Sigmoid colon (tissue), 7 donors: ENCODE results near the gene SPOCK1. TPM values are rescaled to one million over a fixed set of nuclear protein-coding genes. Genes with fewer than 3 reads are reported as not detected.

Experiments used
- DNase-seq: peaks from one replicate; pipeline ENCODE4 v3.0.0-alpha.2; 2019
- H3K27ac ChIP-seq, 4 donors: fragments of 200-600 bp; sonication (generic); one replicate each; pipeline ENCODE4 v1.5.1; 2016 to 2019; ENCODE audit warnings: mild to moderate bottlenecking in 1 of 4
- H3K27me3 ChIP-seq, 3 donors: fragments of 200-600 bp; sonication (generic); one replicate each; pipeline ENCODE4 v1.5.1; 2019; ENCODE audit warnings: mild to moderate bottlenecking in 1 of 3
- H3K36me3 ChIP-seq, 4 donors: fragments of 200-600 bp; sonication (generic); one replicate each; pipeline ENCODE4 v1.5.1; 2016 to 2019
- H3K4me1 ChIP-seq, 4 donors: fragments of 200-600 bp; sonication (generic); one replicate each; pipeline ENCODE4 v1.5.1; 2017 to 2019
- H3K4me3 ChIP-seq, 4 donors: fragments of 200-600 bp; sonication (generic); one replicate each; pipeline ENCODE4 v1.5.1; 2017 to 2019; ENCODE audit warnings: mild to moderate bottlenecking in 2 of 4, moderate library complexity in 1 of 4
- H3K9me3 ChIP-seq, 4 donors: fragments of 200-600 bp in 3 of 4; sonication (generic) in 3 of 4; one replicate each; pipeline versions ENCODE4 v1.5.1 to v1.6.1; 2013 to 2019
- EP300 ChIP-seq, 4 donors: sonication (generic); formaldehyde crosslinking; IDR thresholded peaks; one replicate each; pipeline ENCODE4 v1.6.1; 2017; ENCODE audit warnings: antibody characterized with exemption in 4 of 4
- POLR2A ChIP-seq, 2 donors: fragments of 450-650 bp; IDR thresholded peaks; one replicate each; pipeline ENCODE4 v1.6.1; 2016; ENCODE audit warnings: antibody characterized with exemption in 2 of 2, mild to moderate bottlenecking in 2 of 2, moderate library complexity in 2 of 2
- POLR2AphosphoS5 ChIP-seq, 4 donors: sonication (generic); formaldehyde crosslinking; IDR thresholded peaks; one replicate each; pipeline ENCODE4 v1.6.1; 2017; ENCODE audit warnings: antibody characterized with exemption in 4 of 4
- WGBS, 2 donors: extraction: QIAGEN DNeasy Blood & Tissue Kit; methylation state at CpG; one replicate each; pipeline ENCODE4 v1.1.7; 2013; 5-methylcytosine and 5-hydroxymethylcytosine counted together
- intact Hi-C: fragments of 100-400 bp; cut with DNase I; formaldehyde crosslinking; loops from one replicate; pipeline ENCODE4 v1.15.1; 2023
- polyA plus RNA-seq, 3 donors: library from polyadenylated mRNA; stranded (reverse); fragments of 200-250 nt; gene quantifications; one replicate each; pipeline ENCODE4 v1.2.3, GENCODE V29; 2013
- total RNA-seq, 4 donors: library from RNA; depleted of rRNA; stranded (reverse); fragments of >200 nt; gene quantifications; one replicate each; pipeline ENCODE4 v1.1.0, GENCODE V29; 2016
- TF ChIP-seq, protein P1 (sequence below), 4 experiments: fragments of 450-650 bp in 3 of 4; fragments of 200-600 bp in 1 of 4; IDR thresholded peaks; one replicate each; pipeline ENCODE4 v1.5.1; 2016 to 2019; ENCODE audit warnings: antibody characterized with exemption in 4 of 4, mild to moderate bottlenecking in 3 of 4, moderate library complexity in 2 of 4
- donor health status: healthy with polysubstance abuse.
- donor health status: Bipolar disorder and iron deficiency.
- donor health status: healthy.

Gene SPOCK1
- total and polyA plus RNA-seq, 7 donors: 2.4 to 104 (median 33.4) TPM

DNA sequence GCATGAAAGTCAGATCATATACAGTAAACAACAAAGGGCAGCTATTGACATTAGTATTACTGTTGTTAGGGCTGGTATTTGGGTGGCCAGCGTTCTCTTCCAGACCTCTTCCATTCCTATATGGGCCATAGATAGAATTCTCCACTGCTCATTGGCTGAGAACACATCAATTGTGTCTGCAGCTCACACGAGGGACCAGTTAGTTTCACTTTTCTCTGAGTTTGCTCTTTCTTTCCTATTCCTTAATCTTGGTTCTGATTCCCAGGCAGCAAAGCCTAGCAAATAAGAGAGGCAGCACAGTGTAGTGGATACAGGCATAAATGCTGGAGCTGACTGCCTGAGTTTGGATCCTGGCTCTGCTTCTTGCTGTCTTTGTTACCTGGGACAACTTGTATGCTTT lies 476.4 kb downstream of the SPOCK1 start:
- no peak for DNase-seq
- TF ChIP-seq, protein P1, sequence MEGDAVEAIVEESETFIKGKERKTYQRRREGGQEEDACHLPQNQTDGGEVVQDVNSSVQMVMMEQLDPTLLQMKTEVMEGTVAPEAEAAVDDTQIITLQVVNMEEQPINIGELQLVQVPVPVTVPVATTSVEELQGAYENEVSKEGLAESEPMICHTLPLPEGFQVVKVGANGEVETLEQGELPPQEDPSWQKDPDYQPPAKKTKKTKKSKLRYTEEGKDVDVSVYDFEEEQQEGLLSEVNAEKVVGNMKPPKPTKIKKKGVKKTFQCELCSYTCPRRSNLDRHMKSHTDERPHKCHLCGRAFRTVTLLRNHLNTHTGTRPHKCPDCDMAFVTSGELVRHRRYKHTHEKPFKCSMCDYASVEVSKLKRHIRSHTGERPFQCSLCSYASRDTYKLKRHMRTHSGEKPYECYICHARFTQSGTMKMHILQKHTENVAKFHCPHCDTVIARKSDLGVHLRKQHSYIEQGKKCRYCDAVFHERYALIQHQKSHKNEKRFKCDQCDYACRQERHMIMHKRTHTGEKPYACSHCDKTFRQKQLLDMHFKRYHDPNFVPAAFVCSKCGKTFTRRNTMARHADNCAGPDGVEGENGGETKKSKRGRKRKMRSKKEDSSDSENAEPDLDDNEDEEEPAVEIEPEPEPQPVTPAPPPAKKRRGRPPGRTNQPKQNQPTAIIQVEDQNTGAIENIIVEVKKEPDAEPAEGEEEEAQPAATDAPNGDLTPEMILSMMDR (IDR thresholded peaks at IDR 0.05): no peak
- no peak for TF ChIP-seq EP300 (IDR thresholded peaks at IDR 0.05)
- TF ChIP-seq POLR2A (IDR thresholded peaks at IDR 0.05): no peak
- no peak for TF ChIP-seq POLR2AphosphoS5 (IDR thresholded peaks at IDR 0.05)

GRCh38 chr5:137022043-137022442 lies 477.1 kb downstream of the SPOCK1 start:
- H3K9me3 ChIP-seq: no peaks in the 10 kb centered on the region
- DNase-seq: no peak
- H3K27ac ChIP-seq: no peak overlapping the region
- intact Hi-C loops: no loop called here
- no peaks in the 10 kb centered on the region for H3K27me3 ChIP-seq
- peaks cover 0 to 6% (median 0%) of the 10 kb centered on the region in 4 donors for H3K4me1 ChIP-seq
- WGBS, 2 donors: 73 to 84% methylated on average over 3 of the region's 3 CpGs
- no peak for TF ChIP-seq POLR2AphosphoS5 (IDR thresholded peaks at IDR 0.05)
- no peak for TF ChIP-seq POLR2A (IDR thresholded peaks at IDR 0.05)
- TF ChIP-seq, protein P1 (IDR thresholded peaks at IDR 0.05): no peak
- no peak for TF ChIP-seq EP300 (IDR thresholded peaks at IDR 0.05)
- no peaks in the 10 kb centered on the region for H3K36me3 ChIP-seq
- no peak overlapping the region for H3K4me3 ChIP-seq

More for the DNA sequence above, 476.4 kb downstream of the SPOCK1 start:
- no peaks in the 10 kb centered on the region for H3K27me3 ChIP-seq
- WGBS, 2 donors: 30 to 49% methylated on average over 2 of the region's 2 CpGs
- intact Hi-C loops: no loop called here
- H3K36me3 ChIP-seq: no peaks in the 10 kb centered on the region
- H3K27ac ChIP-seq: no peak overlapping the region
- H3K4me1 ChIP-seq: peaks cover 0 to 6% (median 0%) of the 10 kb centered on the region in 4 donors
- H3K4me3 ChIP-seq: no peak overlapping the region
- H3K9me3 ChIP-seq: no peaks in the 10 kb centered on the region

GRCh38 chr5:137019229-137019628 lies 479.9 kb downstream of the SPOCK1 start:
- H3K36me3 ChIP-seq: no peaks in the 10 kb centered on the region
- no peaks in the 10 kb centered on the region for H3K27me3 ChIP-seq
- intact Hi-C loops: no loop called here
- DNase-seq: no peak
- WGBS, 2 donors: 18 to 73% methylated on average over 3 of the region's 3 CpGs
- H3K9me3 ChIP-seq: no peaks in the 10 kb centered on the region
- H3K4me1 ChIP-seq: peaks cover 0 to 6% (median 0%) of the 10 kb centered on the region in 4 donors
- no peak overlapping the region for H3K27ac ChIP-seq
- H3K4me3 ChIP-seq: no peak overlapping the region
- TF ChIP-seq POLR2A (IDR thresholded peaks at IDR 0.05): no peak
- TF ChIP-seq POLR2AphosphoS5 (IDR thresholded peaks at IDR 0.05): no peak
- no peak for TF ChIP-seq EP300 (IDR thresholded peaks at IDR 0.05)
- TF ChIP-seq, protein P1 (IDR thresholded peaks at IDR 0.05): no peak

DNA sequence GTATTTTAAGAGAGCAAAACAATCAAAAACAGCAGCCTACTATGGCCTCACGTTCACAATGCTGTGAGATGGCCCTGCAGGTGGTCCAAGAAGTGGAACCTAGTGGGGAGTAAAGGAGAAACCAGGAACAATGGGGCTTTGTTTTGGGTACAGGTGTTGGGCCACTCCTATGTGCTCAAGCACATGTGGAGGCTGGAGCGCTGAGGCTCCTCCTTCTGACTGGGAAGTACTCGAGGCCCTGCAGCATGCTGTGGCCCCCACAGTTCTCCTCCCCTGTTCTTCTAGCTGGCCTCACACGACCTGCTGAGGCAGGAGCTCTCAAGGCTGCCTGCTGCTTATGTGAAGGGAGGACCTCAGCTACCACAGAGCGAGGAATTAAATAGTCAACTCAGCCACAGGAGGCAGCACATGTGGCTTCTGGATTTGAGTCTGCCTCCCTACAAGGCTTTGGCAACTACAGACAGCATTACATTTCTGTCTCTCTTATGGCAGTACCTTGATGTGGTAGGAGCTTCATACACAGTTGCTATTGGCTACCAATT lies 482.3 kb downstream of the SPOCK1 start:
- intact Hi-C loops: no loop called here
- Histone ChIP-seq H3K27me3 (no peaks in the 10 kb centered on the region), H3K36me3 (no peaks in the 10 kb centered on the region), H3K4me3 (no peak overlapping the region), H3K27ac (no peak overlapping the region), H3K9me3 (no peaks in the 10 kb centered on the region), H3K4me1 (no peaks in the 10 kb centered on the region)
- 44 to 52% methylated on average over 5 of the region's 5 CpGs for WGBS, 2 donors
- no peak for DNase-seq
- TF ChIP-seq EP300 (IDR thresholded peaks at IDR 0.05): no peak
- no peak for TF ChIP-seq POLR2A (IDR thresholded peaks at IDR 0.05)
- TF ChIP-seq, protein P1 (IDR thresholded peaks at IDR 0.05): no peak
- TF ChIP-seq POLR2AphosphoS5 (IDR thresholded peaks at IDR 0.05): no peak
